HG03571 (cell line): ENCODE measurements around the gene GTF2H3.

Experiments used
- ATAC-seq: cut with Tn5 transposase; IDR thresholded peaks from one replicate; pipeline ENCODE4 v1.9.1; 2021; ENCODE audit not compliant: unreplicated experiment

The GTF2H3 gene

GRCh38 chr12:123707466-123707865 is 73.8 kb downstream of the GTF2H3 start:
- no peak for ATAC-seq
